ENCODE measurements around the gene PEX26. TPM values are rescaled to one million over a fixed set of nuclear protein-coding genes. Genes with fewer than 3 reads are reported as not detected.
"Not testable (repeated sequence)": the region's sequence is repeated elsewhere in the genome, so short reads cannot be mapped to it uniquely, and the experiment has no call there.

PEX26 gene
- total RNA-seq, 1 experiment from 2014 or later: 11.5 TPM

- peak; percentile 54 for DNase-seq (ENCODE audit: low read depth)
Observed at GRCh38 chr22:18119409-18120110, 41.8 kb downstream of the PEX26 start.

GRCh38 chr22:18120857-18121256 lies 43.1 kb downstream of the PEX26 start:
- no peak for DNase-seq (ENCODE audit: low read depth)

GRCh38 chr22:18121506-18121905 lies 43.7 kb downstream of the PEX26 start:
- DNase-seq (ENCODE audit: low read depth): no peak

- DNase-seq (ENCODE audit: low read depth): no peak
Observed at GRCh38 chr22:18121954-18122554, 44.3 kb downstream of the PEX26 start.

- not testable (repeated sequence) for DNase-seq (ENCODE audit: low read depth)
Observed at GRCh38 chr22:18123476-18124025, 45.8 kb downstream of the PEX26 start.

GRCh38 chr22:18126606-18127005 lies 48.8 kb downstream of the PEX26 start:
- DNase-seq (ENCODE audit: low read depth): no peak

- DNase-seq (ENCODE audit: low read depth): no peak
Observed at GRCh38 chr22:18130018-18130417, 52.2 kb downstream of the PEX26 start.

GRCh38 chr22:18130699-18131429 lies 53.1 kb downstream of the PEX26 start:
- DNase-seq (ENCODE audit: low read depth): no peak

GRCh38 chr22:18133452-18133851 lies 55.7 kb downstream of the PEX26 start:
- DNase-seq (ENCODE audit: low read depth): no peak

GRCh38 chr22:18136563-18137320 lies 59.0 kb downstream of the PEX26 start:
- DNase-seq (ENCODE audit: low read depth): no peak

- not testable (repeated sequence) for DNase-seq (ENCODE audit: low read depth)
Observed at GRCh38 chr22:18141004-18141403, 63.2 kb downstream of the PEX26 start.

- DNase-seq (ENCODE audit: low read depth): no peak
Observed at GRCh38 chr22:18144105-18144504, 66.3 kb downstream of the PEX26 start.

- no peak for DNase-seq (ENCODE audit: low read depth)
Observed at GRCh38 chr22:18145676-18146388, 68.0 kb downstream of the PEX26 start.

- DNase-seq (ENCODE audit: low read depth): no peak
Observed at GRCh38 chr22:18146389-18146753, 68.6 kb downstream of the PEX26 start.

- no peak for DNase-seq (ENCODE audit: low read depth)
Observed at GRCh38 chr22:18147791-18148190, 70.0 kb downstream of the PEX26 start.

GRCh38 chr22:18148293-18148965 lies 70.6 kb downstream of the PEX26 start:
- DNase-seq (ENCODE audit: low read depth): no peak

GRCh38 chr22:18152519-18152918 lies 74.7 kb downstream of the PEX26 start:
- no peak for DNase-seq (ENCODE audit: low read depth)

- no peak for DNase-seq (ENCODE audit: low read depth)
Observed at GRCh38 chr22:18154821-18155390, 77.1 kb downstream of the PEX26 start.
